Activated CD4-positive, alpha-beta T cell treated with anti-CD3 and anti-CD28 coated beads, Interleukin-2, amount 50 U/mL, for 4 hours (primary cell): Measurements from ENCODE around the gene KLRC4.
"Not testable (repeated sequence)": the region's sequence is repeated elsewhere in the genome, so short reads cannot be mapped to it uniquely, and the experiment has no call there.

Source experiments
- DNase-seq, 2 experiments: peaks; one replicate each; pipeline ENCODE4 v3.0.0-alpha.2; 2020

KLRC4 gene, protein sequence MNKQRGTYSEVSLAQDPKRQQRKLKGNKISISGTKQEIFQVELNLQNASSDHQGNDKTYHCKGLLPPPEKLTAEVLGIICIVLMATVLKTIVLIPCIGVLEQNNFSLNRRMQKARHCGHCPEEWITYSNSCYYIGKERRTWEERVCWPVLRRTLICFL

DNA sequence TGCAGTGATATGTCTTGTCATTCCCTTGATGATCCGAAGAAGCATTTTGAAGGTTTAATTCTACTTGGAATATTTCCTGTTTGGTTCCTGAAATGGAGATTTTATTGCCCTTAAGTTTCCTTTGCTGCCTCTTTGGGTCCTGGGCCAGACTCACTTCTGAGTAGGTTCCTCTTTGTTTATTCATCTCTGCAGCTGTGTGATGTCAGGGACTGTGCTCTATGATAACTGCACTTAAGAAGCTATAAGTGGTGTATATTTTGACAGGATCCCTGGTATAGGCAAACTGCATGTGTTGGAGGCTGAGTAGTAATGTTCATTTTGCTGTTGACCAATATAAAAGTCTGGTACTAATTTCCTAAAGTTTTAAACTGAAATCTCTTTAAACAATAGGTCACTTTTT is at the start of gene KLRC4:
TSS of gene KLRC4 (minus strand) at position 366 of the 400 bp plus-strand sequence. CDS start at position 184, 182 bp downstream.
- no peak for DNase-seq

DNA sequence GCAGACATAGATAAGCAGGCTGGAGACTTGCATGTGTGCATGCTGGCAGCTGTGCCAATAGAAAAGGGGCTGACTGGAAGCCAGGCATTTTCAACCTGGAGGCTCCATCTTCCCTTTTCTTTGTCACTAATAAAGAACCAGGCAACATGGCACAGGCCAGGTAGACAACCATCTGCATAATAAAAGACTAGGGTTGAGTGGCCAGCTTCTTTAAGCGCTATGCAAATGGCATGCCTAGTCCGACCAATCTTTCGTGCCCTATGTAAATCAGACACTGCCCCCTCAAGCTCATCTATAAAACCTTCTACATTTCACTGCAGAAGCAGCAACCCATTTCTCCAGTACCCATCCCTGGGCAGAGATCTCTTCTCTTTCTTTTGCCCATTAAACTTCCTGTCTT is 48.2 kb upstream of the KLRC4 start:
- DNase-seq = no peak

DNA sequence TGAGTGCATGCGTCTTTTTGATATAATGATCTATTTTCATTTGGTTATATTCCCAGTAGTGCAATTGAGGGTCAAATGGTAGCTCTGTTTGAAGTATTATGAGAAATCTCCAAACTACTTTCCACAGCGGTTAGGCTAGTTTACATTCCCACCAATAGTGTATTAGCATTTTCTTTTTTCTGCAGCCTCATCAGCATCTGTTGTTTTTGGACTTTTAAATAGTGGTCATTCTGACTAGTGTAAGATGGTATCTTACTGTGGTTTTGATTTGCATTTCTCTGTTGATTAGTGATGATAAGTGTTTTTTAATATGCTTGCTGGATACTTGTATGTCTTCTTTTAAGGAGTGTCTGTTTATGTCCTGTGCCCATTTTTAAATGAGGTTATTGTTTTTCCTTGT is 47.3 kb upstream of the KLRC4 start:
- DNase-seq = no peak

DNA sequence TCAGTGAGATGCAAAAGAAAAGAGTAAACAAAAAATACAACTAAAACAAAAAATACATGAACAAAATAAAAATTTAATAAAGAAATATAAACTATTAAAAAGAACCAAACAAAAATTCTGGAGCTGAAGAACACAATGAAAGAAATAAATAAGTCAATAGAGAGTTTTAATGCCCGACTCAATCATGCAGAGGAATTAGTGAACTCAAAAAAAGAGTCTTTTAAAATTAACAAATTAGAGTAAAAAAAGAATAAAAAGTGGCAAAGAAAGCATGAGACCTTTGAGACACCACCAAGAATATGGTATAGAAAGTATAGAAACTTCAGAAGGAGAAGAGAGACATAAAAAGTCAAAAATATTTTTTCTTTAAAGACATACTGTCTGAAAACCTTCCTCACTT is 46.2 kb upstream of the KLRC4 start:
- DNase-seq = no peak

DNA sequence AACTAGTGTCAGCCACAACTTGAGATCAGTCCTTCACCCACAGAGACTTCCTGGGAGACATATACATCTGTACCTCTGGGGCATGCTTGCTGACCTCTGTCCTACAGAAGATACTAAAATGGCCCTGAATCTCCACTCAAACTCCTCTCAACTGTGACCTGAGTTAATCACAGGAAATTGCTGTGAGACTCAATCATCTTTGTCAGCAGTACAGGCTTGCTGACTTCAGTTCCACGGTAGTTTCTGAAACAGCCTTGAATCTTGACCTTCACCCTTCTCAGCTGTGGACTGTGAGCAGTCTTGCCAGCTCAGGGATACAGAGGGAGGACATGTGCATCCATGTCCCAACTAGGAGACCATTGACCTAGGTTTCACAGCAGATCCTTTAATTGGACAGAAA is 45.0 kb upstream of the KLRC4 start:
- DNase-seq = no peak

DNA sequence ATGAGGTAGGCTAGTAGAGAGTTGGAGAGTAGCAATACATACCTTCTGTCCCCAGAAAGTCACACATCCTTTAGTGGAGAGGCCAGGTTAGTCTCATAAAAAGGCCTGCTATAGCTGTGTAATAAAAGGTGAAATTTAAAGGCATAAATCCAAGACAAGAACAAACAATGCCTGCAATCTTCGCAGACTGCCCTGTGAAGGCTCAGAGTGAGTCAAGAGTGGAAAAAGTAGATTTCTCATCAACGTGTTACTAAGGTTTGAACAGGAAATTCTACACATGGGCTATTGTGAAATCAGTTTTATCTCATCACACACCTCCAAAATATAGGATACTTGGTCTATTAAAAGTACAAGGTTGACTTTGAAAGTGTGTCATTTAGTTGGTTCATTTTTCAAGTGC is 43.6 kb upstream of the KLRC4 start, which contains the start of gene KLRC1:
TSS of gene KLRC1 (minus strand) at position 222 of the 400 bp plus-strand sequence. CDS start 2,221 bp downstream, outside the sequence.
- DNase-seq = no peak

DNA sequence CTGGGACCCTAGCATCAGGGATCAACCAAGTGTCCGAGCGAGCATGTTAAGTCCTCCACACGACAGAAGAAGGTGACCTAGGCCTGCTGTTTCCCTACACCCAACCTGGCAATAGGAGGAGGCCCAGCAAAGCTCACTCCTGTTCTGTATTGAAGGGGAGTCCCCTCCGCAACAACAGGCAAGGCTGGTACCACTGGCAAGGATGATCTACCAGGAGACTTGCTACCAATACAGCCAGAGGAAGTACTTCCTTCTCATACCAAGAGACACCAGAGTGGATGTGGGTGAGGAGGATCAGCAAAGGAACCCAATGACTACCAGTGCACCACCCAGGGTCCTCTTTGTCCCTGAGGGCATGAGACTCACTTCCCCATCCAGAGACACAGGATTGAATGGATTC is 38.7 kb upstream of the KLRC4 start:
- DNase-seq = no peak

DNA sequence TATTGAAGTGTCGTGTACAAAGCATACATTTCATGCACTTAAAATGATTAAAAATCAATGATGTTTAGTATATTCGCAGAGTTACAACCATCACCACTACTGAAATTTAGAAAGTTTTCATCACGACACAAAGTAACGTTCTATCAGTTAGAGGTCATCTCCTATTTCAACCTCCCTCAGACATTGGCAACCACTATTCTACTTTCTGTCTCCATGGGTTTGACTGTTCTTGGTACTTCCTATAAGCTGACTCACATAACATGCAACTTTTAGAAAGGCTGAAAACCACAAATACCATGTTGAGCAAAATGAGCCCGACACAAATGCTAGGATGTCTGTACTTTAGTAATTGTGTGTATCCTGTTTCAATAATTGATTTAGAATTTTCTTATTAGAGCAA is 36.5 kb upstream of the KLRC4 start:
- DNase-seq = not testable (repeated sequence)

DNA sequence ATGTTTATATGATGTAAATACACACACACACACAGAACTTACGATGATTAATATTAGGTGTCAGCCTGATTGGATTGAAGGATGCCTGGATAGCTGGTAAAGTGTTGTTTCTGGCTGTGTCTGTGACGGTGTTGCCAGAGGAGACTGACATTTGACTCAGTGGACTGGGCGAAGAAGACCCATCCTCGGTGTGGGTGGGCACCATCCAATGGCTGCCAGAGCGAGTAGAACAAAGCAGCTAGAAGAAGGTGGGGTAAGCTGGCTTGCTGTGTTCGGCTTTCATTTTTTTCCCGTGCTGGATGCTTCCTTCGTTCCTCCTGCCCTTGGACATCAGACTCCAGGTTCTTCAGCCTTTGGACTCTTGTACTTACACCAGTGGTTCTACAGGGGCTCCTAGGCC is 31.6 kb upstream of the KLRC4 start:
- DNase-seq = not testable (repeated sequence)

DNA sequence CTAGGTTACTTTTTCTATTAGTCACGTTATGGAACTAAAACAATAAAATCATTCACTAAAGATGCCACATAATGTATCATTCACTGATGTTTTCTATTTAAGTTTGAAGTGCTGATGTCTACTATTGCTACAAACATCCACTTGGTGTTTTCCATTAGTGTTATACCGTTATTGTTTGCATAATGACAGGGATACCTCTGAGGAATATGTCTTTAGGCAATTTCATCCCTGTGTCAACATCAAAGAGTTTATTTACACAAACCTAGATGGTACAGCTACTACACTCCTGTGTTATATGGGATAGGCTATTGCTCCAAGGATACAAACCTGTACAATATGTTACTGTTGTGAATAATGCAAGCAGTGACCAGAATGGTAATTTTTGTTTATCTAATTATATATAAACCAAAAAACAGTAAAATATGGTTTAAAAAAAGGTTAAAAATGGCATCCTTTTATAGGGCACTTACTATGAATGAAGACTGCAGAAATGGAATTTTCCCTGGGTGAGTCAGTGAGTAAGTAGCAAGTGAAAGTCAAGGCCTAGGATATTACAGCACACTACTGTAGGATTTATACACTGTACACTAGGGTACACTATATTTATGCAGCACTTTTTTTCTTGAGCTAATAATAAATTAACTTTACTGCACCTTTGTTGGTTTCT is 30.2 kb upstream of the KLRC4 start:
- DNase-seq = not testable (repeated sequence)

DNA sequence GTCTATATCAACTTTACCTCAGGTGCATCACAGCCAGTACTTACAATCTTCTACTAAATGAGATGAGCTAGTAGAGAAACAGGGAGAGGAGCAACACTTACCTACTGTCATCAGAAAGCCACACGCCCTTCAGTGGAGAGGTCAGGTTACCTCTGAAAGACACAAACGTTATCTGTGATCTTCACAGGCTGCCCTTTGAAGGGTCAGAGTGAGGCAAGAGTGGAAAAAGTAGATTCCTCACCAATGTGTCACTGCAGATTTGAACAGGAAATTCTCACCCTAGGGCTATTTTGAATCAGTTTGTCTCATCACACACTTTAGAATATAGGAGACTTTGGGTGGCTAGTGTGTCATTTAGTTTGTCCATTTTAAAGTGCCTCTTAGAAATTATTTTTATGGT is 28.0 kb upstream of the KLRC4 start:
- not testable (repeated sequence) for DNase-seq

DNA sequence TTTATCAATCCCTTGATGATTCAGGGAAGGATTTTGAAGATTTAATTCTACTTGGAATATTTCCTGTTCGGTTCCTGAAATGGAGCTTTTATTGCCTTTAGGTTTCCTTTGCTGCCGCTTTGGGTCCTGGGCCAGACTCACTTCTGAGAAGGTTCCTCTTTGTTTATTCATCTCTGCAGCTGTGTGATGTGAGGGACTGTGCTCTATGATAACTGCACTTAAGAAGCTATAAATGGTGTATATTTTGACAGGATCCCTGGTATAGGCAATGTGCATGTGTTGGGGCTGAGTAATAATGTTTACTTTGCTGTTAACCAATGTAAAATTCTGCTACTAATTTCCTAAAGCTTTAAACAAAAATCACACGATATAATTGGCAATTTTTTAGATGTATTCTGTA is 26.3 kb upstream of the KLRC4 start, which contains the start of gene KLRC2:
TSS of gene KLRC2 (minus strand) at position 195 of the 400 bp plus-strand sequence. CDS start at position 171, 24 bp downstream.
- DNase-seq = not testable (repeated sequence)

DNA sequence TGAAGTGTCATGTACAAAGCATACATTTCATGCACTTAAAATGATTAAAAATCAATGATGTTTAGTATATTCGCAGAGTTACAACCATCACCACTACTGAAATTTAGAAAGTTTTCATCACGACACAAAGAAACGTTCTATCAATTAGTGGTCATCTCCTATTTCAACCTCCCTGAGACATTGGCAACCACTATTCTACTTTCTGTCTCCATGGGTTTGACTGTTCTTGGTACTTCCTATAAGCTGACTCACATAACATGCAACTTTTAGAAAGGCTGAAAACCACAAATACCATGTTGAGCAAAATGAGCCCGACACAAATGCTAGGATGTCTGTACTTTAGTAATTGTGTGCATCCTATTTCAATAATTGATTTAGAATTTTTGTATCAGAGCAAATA is 21.1 kb upstream of the KLRC4 start:
- not testable (repeated sequence) for DNase-seq

DNA sequence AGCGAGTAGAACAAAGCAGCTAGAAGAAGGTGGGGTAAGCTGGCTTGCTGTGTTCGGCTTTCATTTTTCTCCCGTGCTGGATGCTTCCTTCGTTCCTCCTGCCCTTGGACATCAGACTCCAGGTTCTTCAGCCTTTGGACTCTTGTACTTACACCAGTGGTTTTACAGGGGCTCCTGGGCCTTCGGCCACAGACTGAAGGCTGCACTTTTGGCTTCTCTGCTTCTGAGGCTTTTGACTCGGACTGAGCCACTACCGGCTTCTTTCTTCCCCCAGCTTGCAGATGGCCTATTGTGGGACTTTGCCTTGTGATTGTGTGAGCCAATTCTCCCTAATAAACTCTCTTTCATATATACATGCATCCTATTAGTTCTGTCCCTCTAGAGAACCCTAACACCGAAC is 16.4 kb upstream of the KLRC4 start:
- DNase-seq = not testable (repeated sequence)

DNA sequence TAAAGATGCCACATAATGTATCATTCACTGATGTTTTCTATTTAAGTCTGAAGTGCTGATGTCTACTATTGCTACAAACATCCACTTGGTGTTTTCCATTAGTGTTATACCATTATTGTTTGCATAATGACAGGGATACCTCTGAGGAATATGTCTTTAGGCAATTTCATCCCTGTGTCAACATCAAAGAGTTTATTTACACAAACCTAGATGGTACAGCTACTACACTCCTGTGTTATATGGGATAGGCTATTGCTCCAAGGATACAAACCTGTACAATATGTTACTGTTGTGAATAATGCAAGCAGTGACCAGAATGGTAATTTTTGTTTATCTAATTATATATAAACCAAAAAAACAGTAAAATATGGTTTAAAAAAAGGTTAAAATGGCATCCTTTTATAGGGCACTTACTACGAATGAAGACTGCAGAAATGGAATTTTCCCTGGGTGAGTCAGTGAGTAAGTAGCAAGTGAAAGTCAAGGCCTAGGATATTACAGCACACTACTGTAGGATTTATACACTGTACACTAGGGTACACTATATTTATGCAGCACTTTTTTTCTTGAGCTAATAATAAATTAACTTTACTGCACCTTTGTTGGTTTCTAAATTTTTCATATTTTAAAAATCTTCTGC is 14.8 kb upstream of the KLRC4 start:
- not testable (repeated sequence) for DNase-seq

DNA sequence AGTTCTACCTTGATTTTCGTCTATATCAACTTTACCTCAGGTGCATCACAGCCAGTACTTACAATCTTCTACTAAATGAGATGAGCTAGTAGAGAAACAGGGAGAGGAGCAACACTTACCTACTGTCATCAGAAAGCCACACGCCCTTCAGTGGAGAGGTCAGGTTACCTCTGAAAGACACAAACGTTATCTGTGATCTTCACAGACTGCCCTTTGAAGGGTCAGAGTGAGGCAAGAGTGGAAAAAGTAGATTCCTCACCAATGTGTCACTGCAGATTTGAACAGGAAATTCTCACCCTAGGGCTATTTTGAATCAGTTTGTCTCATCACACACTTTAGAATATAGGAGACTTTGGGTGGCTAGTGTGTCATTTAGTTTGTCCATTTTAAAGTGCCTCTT is 12.6 kb upstream of the KLRC4 start:
- DNase-seq = not testable (repeated sequence)

DNA sequence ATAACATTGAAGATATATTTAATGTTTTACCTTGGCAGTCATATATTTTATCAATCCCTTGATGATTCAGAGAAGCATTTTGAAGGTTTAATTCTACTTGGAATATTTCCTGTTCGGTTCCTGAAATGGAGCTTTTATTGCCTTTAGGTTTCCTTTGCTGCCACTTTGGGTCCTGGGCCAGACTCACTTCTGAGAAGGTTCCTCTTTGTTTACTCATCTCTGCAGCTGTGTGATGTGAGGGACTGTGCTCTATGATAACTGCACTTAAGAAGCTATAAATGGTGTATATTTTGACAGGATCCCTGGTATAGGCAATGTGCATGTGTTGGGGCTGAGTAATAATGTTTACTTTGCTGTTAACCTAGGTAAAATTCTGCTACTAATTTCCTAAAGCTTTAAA is 10.8 kb upstream of the KLRC4 start, which contains the start of gene KLRC3:
TSS of gene KLRC3 (minus strand) at position 262 of the 400 bp plus-strand sequence. CDS start at position 217, 45 bp downstream.
- DNase-seq = not testable (repeated sequence)

DNA sequence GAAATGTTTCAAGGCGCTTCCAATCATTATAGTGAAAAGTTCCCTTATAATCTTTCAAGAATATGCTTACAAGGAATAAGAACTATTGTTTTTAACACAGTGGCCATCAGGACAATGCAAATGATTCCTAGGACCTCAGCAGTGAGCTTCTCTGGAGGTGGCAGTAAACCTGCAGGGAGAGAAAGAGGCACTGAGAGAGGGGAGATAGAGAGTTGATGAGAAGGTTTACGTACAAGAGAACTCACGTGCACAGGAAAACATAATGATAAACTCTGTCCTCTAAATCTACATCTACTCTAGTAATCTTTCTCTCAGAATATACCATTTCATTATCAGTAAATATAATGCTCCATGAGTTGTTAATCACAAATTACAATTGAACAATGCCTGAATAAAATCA is 715 bp downstream of the KLRC4 start:
- no peak for DNase-seq

DNA sequence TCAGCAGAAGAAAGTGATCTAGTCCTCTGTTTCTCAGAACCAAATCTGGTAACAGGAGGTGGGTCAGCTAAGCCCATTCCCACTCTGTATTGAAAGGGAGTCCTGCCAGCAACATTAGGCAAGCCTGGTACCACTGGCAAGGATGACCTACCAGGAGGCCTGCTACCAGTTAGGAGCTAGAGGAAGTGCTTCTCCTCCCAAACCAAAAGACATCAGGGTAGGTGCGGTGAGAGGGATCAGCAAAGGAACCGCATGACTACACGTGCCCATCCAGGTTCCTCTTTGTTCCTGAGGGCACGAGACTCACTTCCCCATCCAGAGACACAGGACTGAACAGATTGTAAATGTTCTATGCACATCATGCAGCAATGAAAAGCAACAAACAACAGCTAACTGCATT is 2.8 kb downstream of the KLRC4 start:
- no peak for DNase-seq

DNA sequence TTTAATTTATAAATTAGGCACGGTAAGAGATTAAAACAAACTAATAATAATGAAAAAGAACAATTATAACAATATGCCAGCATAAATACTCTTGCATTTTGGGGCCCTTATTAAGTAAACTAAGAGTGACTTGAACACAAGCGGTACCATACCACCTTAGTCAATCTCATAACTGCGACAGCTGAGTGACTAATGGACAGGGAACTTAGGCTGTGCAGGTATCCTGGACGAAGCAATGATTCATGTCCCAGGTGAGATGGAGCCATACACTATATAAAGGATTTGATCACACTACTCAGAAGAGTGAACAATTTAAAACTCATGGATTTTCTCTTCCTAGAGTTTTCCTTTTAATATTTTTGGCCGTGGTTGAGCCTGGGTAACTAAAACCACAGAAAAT is 4.3 kb downstream of the KLRC4 start:
- DNase-seq = no peak

DNA sequence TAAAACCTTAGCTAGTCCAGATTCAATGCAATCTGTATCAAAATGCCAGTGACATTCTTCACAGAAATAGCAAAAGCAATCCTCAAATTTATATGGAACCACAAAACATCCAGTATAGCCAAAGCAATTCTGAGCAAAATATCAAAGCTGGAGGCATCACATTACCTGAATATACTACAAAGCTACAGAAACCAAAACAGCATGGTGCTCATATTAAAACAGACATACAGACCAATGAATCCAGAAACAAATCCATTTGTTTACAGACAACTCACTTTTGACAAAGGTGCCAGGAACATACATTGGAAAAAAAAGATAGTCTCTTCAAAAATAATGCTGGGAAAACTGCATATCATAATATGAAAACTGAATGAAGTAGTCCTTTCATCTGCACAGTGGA is 4.8 kb downstream of the KLRC4 start:
- DNase-seq = no peak

DNA sequence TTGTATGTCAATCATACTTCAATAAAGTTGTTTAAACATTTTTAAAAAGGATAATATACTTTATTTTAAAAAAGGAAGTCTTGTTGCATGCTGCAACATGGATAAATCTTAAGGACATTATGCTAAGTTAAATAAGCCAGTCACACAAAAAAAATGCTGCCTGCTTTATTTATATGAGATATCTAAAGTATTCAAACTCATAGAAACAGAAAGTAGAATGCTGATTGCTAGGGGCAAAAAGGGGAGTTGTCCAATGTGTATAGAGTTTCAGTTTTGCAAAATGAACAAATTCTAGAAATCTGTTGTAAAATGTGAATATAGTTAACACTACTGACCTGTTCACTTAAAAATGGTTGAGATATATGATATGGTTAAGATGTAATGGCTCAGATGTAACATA is 8.7 kb downstream of the KLRC4 start:
- no peak for DNase-seq

DNA sequence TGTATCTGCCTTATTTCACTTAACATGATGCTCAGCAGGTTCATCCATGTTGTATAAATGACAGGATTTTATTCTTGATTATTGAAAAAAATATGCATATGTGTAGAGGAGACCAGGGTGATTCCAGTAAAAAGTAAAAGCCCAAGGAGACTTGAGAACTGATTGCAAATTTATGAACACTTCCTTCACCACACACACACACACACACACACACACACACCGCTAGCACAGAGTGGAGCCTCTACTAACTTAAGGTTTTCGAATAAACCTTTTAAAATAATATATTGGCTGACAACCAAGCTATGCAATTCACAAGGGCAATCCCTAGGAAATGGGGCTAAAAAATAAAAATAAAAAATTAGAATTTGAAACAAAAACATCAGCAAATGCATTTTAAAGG is 11.4 kb downstream of the KLRC4 start:
- no peak for DNase-seq

DNA sequence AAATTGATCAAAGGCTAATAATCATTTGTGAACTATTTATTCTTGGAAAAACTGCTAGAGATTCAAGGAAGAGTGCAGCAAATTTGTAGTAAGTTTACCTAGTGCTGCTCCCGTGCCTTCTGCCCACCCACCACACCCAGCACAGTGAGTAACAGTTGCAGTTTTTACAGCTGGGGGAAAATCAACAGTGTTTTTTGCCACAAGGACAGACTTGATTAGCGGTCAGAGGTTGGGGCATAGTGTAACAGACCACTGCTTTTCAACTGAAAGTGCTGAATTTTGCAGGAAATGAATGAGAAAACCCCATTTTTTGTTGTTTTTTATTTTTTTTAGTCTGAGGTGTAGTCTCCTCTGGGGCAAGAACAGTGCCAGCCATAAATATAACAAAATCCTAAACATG is 12.3 kb downstream of the KLRC4 start:
- no peak for DNase-seq
